WTC11 (cell line): Measurements from ENCODE around the gene MRPS21. TPM values are rescaled to one million over a fixed set of nuclear protein-coding genes. Genes with fewer than 3 reads are reported as not detected.
A peak's percentile ranks its signal among the peaks of the same experiment; 100 is the strongest.

Source experiments
- AFF4 ChIP-seq: sonication (generic); formaldehyde crosslinking; IDR thresholded peaks from 2 replicates; pipeline ENCODE4 v1.8.1; 2023; ENCODE audit warnings: mild to moderate bottlenecking, missing genetic modification reagents, borderline replicate concordance
- ARID4B ChIP-seq: sonication (generic); formaldehyde crosslinking; IDR thresholded peaks from 2 replicates; pipeline ENCODE4 v1.8.0; 2023; ENCODE audit warnings: missing genetic modification reagents, mild to moderate bottlenecking, borderline replicate concordance
- ATF2 ChIP-seq: sonication (generic); formaldehyde crosslinking; IDR thresholded peaks from 2 replicates; pipeline ENCODE4 v1.8.1; 2022; ENCODE audit warnings: low read depth, missing genetic modification reagents, borderline replicate concordance
- CREM ChIP-seq: sonication (generic); formaldehyde crosslinking; IDR thresholded peaks from 2 replicates; pipeline ENCODE4 v1.8.1; 2022; ENCODE audit warnings: mild to moderate bottlenecking, missing genetic modification reagents, moderate library complexity
- CTCF ChIP-seq: fragments of 200-600 bp; IDR thresholded peaks from 2 replicates; pipeline ENCODE4 v1.8.0; 2022; ENCODE audit warnings: antibody characterized with exemption
- E2F1 ChIP-seq: sonication (generic); formaldehyde crosslinking; IDR thresholded peaks from 2 replicates; pipeline ENCODE4 v1.8.0; 2022; ENCODE audit warnings: mild to moderate bottlenecking, missing genetic modification reagents
- ESRRA ChIP-seq: sonication (generic); formaldehyde crosslinking; IDR thresholded peaks from 2 replicates; pipeline ENCODE4 v1.8.1; 2022; ENCODE audit warnings: mild to moderate bottlenecking, missing genetic modification reagents, borderline replicate concordance
- ETV6 ChIP-seq: sonication (generic); formaldehyde crosslinking; IDR thresholded peaks from 2 replicates; pipeline ENCODE4 v1.8.1; 2022; ENCODE audit warnings: mild to moderate bottlenecking, missing genetic modification reagents
- FOXK1 ChIP-seq: sonication (generic); formaldehyde crosslinking; IDR thresholded peaks from 2 replicates; pipeline ENCODE4 v1.8.0; 2022; ENCODE audit warnings: mild to moderate bottlenecking, moderate library complexity, missing genetic modification reagents
- HMGA2 ChIP-seq: fragments of 250-450 bp; sonication (Bioruptor Pico); IDR thresholded peaks from 2 replicates; pipeline ENCODE4 v1.4.0; 2021; ENCODE audit warnings: mild to moderate bottlenecking, moderate library complexity
- HMGXB4 ChIP-seq: sonication (generic); formaldehyde crosslinking; IDR thresholded peaks from 2 replicates; pipeline ENCODE4 v1.8.1; 2023; ENCODE audit warnings: mild to moderate bottlenecking, moderate library complexity, missing genetic modification reagents
- TEAD1 ChIP-seq: sonication (generic); formaldehyde crosslinking; IDR thresholded peaks from 2 replicates; pipeline ENCODE4 v1.8.0; 2022; ENCODE audit warnings: mild to moderate bottlenecking, missing genetic modification reagents
- total RNA-seq: library from RNA; stranded (reverse); gene quantifications from 3 replicates; pipeline ENCODE4 v1.2.3, GENCODE V29; 2021

The MRPS21 gene
- total RNA-seq, 1 experiment from 2014 or later, result 105 TPM

GRCh38 chr1:150293433-150294253, at the start of gene MRPS21 (continued):
- TF ChIP-seq ARID4B (CRISPR knock-in tag), result peak; percentile 76; the same call in 1 of the 2 replicates
- TF ChIP-seq CTCF, result no peak
- no peak for TF ChIP-seq HMGXB4
- no peak for TF ChIP-seq HMGA2 (CRISPR knock-in tag)
- peak; percentile 99 for TF ChIP-seq FOXK1
- TF ChIP-seq ETV6 (CRISPR knock-in tag), result peak; percentile 86
- TF ChIP-seq ESRRA, result no peak
- TF ChIP-seq CREM, result peak; percentile 95
- TF ChIP-seq E2F1 (CRISPR knock-in tag), result no peak
- TF ChIP-seq AFF4, result no peak
- TF ChIP-seq ATF2 (CRISPR knock-in tag), result no peak
- peak; percentile 69 for TF ChIP-seq TEAD1 (CRISPR knock-in tag)
- TF ChIP-seq, all 79 proteins: peak for 14
